GM19035 (cell line): ENCODE results near the gene LAMA5.

Source experiments
- ATAC-seq: cut with Tn5 transposase; IDR thresholded peaks from one replicate; pipeline ENCODE4 v1.9.1; 2021; ENCODE audit not compliant: unreplicated experiment

The LAMA5 gene

GRCh38 chr20:62305149-62305764 is 61.9 kb downstream of the LAMA5 start:
- no peak for ATAC-seq

DNA sequence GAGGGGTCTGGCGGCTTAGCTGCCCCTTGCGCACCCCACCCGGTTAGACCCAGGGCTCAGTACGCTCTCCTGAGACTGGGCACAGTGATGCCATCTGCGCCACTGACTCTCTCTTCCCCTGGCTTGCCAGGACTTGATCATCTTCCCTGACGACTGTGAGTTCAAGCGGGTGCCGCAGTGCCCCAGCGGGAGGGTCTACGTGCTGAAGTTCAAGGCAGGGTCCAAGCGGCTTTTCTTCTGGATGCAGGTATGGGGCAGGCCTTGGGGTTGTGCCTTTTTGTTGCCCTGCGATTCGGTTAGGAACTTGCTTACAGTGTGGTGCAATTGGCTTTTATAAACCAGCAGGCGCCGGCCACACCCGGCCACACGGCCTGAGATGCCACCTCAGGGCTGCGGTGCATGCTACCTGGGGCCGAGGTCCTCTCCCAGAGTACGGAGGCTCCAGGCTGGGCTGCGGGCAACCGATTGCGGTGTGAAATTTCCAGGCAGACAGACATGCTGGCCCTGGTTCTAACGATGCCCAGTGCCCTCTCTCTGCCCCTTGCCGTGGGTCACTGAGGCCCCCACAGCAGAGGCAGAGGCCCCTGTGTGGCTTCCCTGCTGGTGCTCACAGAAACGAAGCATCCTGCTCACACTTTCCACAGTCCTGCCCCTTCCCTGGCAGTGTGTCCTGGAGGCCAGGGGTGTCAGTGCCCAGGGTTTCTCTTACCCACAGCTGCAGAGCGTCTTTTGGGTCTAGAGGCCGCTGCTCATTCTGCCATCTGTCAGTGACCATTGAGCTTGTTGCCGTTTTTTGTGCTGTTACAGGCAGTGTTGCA is 62.6 kb downstream of the LAMA5 start:
- ATAC-seq: no peak

GRCh38 chr20:62303340-62304226 is 63.5 kb downstream of the LAMA5 start:
- ATAC-seq: peak; percentile 16

GRCh38 chr20:62303062-62303339 is 64.1 kb downstream of the LAMA5 start:
- no peak for ATAC-seq

GRCh38 chr20:62302341-62303061 is 64.6 kb downstream of the LAMA5 start, which contains the start of gene ADRM1:
TSS of gene ADRM1 (plus strand) at chr20:62302997. CDS start at chr20:62303569, 572 bp downstream.
- peak; percentile 83 for ATAC-seq

DNA sequence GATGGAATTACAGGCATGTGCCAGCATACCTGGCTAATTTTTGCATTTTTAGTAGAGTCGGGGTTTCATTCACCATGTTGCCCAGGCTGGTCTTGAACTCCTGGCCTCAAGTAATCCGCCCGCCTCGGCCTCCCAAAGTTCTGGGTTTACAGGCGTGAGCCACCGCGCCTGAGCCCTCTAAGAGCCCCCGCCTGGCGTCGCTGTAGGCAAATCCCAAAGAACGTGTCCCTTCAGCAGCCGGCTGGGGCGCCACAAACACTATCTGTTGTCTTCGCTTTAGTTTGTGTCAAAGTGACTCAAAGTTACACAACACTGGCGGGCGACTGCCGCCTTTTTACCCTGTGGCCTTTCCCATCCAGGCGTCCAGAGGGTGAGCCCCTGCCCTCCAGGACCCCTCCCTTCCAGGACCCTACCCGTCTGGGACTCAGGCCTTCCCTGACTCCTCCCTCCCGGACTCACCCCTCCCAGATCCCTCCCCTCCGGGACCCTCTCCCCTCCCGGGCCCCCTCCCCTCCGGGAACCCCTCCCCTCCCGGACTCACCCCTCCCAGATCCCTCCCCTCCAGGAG is 65.3 kb downstream of the LAMA5 start:
- ATAC-seq: peak; percentile 33

- no peak for ATAC-seq
Observed at GRCh38 chr20:62301111-62301668, 65.9 kb downstream of the LAMA5 start.

DNA sequence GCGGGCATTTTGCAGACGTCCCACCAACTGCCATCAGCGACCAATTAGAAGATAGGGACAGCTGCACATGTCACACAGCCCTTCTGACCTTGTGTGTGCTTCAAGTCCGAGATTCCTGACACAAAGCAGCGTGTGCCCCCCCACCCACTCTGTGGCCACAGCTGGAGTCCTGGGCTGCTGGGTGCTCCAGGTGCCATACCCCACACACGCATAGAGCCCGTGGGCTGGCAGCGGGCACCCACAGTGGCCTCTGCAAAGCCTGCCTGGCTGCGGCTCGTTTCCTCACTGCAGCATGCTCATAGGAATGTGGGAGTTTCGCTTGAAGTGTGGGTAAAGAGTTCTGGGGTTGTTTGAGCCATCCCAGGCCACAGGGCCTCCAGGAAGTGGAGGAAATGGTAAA is 66.8 kb downstream of the LAMA5 start:
- no peak for ATAC-seq

GRCh38 chr20:62299666-62300236 is 67.4 kb downstream of the LAMA5 start:
- no peak for ATAC-seq

DNA sequence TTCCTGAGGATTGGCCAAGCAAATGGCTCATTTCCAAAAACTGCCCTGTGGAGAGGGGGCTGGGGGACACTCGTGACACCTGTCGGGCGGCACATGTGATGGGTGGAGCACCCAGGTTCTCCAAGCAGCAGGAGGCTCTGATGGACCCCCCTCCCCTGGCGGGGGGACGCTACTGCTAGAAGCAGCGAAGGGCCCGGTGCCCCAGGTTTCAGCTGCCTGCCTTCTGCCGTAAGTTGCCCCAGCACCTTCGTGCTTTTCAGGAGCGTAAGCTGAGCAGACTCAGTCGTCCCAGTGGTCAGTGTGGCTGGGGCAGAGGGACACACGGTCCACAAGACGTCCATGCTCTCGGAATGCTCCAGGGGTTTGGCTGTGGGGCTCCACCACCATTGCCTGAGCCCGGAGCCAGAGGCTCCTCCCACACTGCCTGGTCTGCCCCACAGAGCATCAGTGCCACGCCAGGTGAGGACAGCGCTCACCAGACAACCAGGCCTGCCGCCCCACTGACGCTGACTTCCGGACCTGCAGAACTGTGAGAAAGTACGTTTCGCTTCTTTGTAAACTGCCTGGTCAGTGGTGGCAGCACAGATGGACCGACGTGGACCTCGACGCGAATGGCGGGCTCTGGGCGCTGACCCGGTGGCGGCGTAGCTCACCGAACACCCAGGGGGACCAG is 68.4 kb downstream of the LAMA5 start:
- no peak for ATAC-seq

GRCh38 chr20:62297449-62298227 is 69.5 kb downstream of the LAMA5 start:
- ATAC-seq: no peak

DNA sequence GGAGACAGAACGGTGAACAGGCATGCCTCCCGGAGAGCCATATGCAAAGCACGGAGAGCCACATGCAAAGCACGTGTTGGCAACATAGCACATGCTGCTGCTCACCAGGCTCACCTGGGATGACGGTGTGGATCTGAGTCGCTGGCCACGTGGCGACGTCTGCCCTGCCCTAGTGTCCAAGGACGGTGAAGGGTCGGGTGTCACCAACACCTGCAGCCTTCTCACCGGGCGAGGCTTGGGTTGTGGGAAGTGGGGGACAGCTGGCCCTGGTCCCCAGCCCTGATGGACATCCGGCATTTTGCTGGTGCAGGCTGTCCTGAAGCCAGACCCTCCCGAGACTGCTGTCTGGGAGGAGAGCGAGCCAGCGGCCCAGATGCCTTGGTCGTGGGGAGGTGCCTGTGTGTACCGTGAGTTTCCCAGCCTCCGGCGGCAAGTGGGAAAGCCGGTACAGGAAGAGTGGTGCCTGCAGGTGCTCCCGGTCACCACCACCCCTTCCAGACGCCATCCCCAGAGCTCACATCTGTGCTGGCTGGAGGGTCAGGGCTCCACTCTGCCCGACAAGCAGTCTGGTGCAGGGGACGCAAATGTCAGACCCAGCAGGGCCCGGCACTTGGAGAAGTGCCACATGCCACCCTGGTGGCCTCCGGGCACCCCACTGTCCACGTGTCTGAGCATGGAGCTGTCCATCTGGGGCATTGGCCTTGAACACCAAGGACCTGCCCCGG is 70.2 kb downstream of the LAMA5 start:
- no peak for ATAC-seq

DNA sequence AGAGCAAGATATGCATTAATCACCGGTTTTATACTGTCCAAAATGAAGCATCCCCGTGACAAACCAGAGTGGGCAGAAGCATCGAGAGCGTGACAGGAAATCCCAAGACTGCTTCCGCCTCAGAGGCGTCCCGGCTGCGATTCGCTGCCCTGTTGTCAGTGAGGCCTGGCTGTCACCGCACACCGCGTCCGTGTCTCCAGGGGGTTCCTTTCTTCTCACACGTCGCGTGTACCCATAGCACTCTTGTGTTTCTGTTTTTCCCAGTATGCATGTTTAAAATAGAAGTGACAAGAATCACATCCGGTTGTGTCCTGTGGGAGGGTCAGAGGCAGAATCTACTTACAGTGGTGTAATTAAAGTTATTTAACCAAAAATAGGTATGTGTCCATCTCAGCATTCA is 72.6 kb downstream of the LAMA5 start:
- no peak for ATAC-seq

DNA sequence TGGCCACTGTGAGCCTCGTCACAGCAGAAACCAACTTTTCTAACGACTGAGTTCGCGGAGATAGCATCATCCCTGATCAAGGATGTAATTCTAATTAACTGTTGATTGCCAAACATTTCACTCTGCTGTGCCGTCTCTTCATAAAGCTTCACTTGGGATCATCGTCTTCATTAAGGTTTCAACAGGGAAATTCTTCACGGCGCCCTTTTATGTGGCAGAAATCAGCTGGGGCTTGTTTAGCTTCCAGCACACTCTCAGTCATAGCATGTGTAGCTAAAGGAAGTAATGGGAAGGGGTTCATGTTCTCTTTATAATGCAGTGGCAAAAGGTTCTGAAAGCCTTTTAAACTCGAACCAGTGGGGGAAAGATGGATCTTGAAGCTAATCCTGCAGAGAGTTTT is 73.2 kb downstream of the LAMA5 start:
- ATAC-seq: no peak

- ATAC-seq: no peak
Observed at GRCh38 chr20:62293111-62293784, 73.9 kb downstream of the LAMA5 start.

DNA sequence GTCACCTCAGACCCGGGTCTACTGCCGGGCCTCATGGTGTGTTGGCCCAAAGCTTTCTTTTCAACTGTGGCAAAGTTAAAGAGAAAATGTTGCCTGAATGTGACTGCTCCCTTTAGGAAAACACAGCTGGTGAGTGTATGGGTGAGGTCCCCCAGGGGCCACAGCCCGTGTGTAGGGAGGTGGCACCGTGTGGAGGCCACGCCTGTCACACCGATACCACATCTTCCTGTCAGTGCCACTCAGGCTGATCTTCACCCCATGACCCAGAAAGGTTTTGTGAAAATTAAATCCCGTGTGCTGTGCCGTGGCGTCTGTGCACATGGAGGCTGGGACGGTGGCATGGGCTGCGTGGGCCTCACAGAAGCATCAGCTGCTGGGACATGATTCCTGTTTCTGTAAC is 75.0 kb downstream of the LAMA5 start:
- ATAC-seq: no peak

GRCh38 chr20:62291251-62292066 is 75.7 kb downstream of the LAMA5 start:
- no peak for ATAC-seq
